Measurements from ENCODE around the gene GZMM.
A peak's percentile ranks its signal among the peaks of the same experiment; 100 is the strongest.

GZMM gene

GRCh38 chr19:512547-513365 is 31.1 kb upstream of the GZMM start:
- DNase-seq (ENCODE audit: low read depth): no peak

- no peak for DNase-seq (ENCODE audit: low read depth)
These were observed 30.3 kb upstream of the GZMM start for GRCh38 chr19:513368-514165.

GRCh38 chr19:514166-514663 is 29.6 kb upstream of the GZMM start:
- DNase-seq (ENCODE audit: low read depth): no peak

GRCh38 chr19:517721-518597 is 25.9 kb upstream of the GZMM start:
- no peak for DNase-seq (ENCODE audit: low read depth)

- DNase-seq (ENCODE audit: low read depth): no peak
These were observed 25.1 kb upstream of the GZMM start for GRCh38 chr19:518598-519231.

- DNase-seq (ENCODE audit: low read depth): no peak
These were observed 24.4 kb upstream of the GZMM start for GRCh38 chr19:519449-519865.

- no peak for DNase-seq (ENCODE audit: low read depth)
These were observed 21.1 kb upstream of the GZMM start for GRCh38 chr19:522726-523125.

GRCh38 chr19:524062-524674 is 19.7 kb upstream of the GZMM start:
- DNase-seq (ENCODE audit: low read depth): no peak

GRCh38 chr19:525029-525428 is 18.8 kb upstream of the GZMM start:
- DNase-seq (ENCODE audit: low read depth): no peak

GRCh38 chr19:525857-526419 is 17.9 kb upstream of the GZMM start:
- DNase-seq (ENCODE audit: low read depth): no peak

- no peak for DNase-seq (ENCODE audit: low read depth)
These were observed 13.5 kb upstream of the GZMM start for GRCh38 chr19:530134-531008.

- DNase-seq (ENCODE audit: low read depth): peak; percentile 26
These were observed 12.7 kb upstream of the GZMM start for GRCh38 chr19:531009-531752.

GRCh38 chr19:531753-532560 is 11.9 kb upstream of the GZMM start, which contains the start of gene CDC34:
Gene CDC34, plus strand, starts transcription at chr19:531760. Its CDS starts 172 bp downstream, at chr19:531932.
- DNase-seq (ENCODE audit: low read depth): no peak

- peak; percentile 20 for DNase-seq (ENCODE audit: low read depth)
These were observed 11.1 kb upstream of the GZMM start for GRCh38 chr19:532561-533363.

- no peak for DNase-seq (ENCODE audit: low read depth)
These were observed 10.3 kb upstream of the GZMM start for GRCh38 chr19:533364-534058.

- DNase-seq (ENCODE audit: low read depth): no peak
These were observed 9.8 kb upstream of the GZMM start for GRCh38 chr19:534088-534487.
